CD8-positive, alpha-beta memory T cell (primary cell): Measurements from ENCODE around the gene SPC24. TPM values are rescaled to one million over a fixed set of nuclear protein-coding genes. Genes with fewer than 3 reads are reported as not detected.

Source experiments
- CTCF ChIA-PET: fragments of 350-600 bp; sonication (Branson Sonifier 250); formaldehyde crosslinking; loops from one replicate; lab custom pipeline; 2021; ENCODE audit warnings: antibody characterized with exemption; lab: Charles Lee
- POLR2A ChIA-PET: fragments of 350-600 bp; sonication (Branson Sonifier 250); formaldehyde crosslinking; loops from one replicate; lab custom pipeline; 2021; ENCODE audit warnings: antibody characterized with exemption; lab: Charles Lee
- DNase-seq, 5 donors: peaks; one replicate each; pipeline versions ENCODE4 v3.0.0 to v3.0.0-alpha.2; 2020 to 2022; ENCODE audit warnings: mixed read lengths in 1 of 5
- H3K27ac ChIP-seq: one replicate; pipeline ENCODE4 v1.7.0; 2013; ENCODE audit warnings: low read depth, mild to moderate bottlenecking, low read length, moderate library complexity
- H3K27me3 ChIP-seq: 2 replicates; pipeline ENCODE4 v1.7.0; 2013; ENCODE audit warnings: low read length, mild to moderate bottlenecking; ENCODE audit not compliant: insufficient read depth, poor library complexity, severe bottlenecking
- H3K36me3 ChIP-seq: 2 replicates; pipeline ENCODE4 v1.7.0; 2013; ENCODE audit warnings: mild to moderate bottlenecking, low read length, moderate library complexity; ENCODE audit not compliant: insufficient read depth
- H3K4me1 ChIP-seq: 2 replicates; pipeline ENCODE4 v1.7.0; 2013; ENCODE audit warnings: mild to moderate bottlenecking, low read length, moderate library complexity; ENCODE audit not compliant: insufficient read depth
- H3K4me3 ChIP-seq: 2 replicates; pipeline ENCODE4 v1.7.0; 2013; ENCODE audit warnings: mild to moderate bottlenecking, low read length
- H3K9me3 ChIP-seq: 2 replicates; pipeline ENCODE4 v1.7.0; 2013; ENCODE audit warnings: mild to moderate bottlenecking, low read length
- H3K27ac Mint-ChIP-seq, 8 donors: one replicate each; pipeline ENCODE4 v1.8.0; 2020 to 2021; ENCODE audit warnings: mixed read lengths in 8 of 8, mild to moderate bottlenecking in 6 of 8, inconsistent platforms in 3 of 8, moderate library complexity in 3 of 8
- H3K27me3 Mint-ChIP-seq, 2 donors: one replicate each; pipeline ENCODE4 v1.8.0; 2020 to 2021; ENCODE audit warnings: mixed read lengths in 2 of 2, mild to moderate bottlenecking in 1 of 2, moderate library complexity in 1 of 2
- H3K36me3 Mint-ChIP-seq, 3 donors: one replicate each; pipeline ENCODE4 v1.8.0; 2020 to 2021; ENCODE audit warnings: mixed read lengths in 3 of 3, inconsistent platforms in 1 of 3, mild to moderate bottlenecking in 1 of 3
- H3K4me1 Mint-ChIP-seq, 3 donors: one replicate each; pipeline ENCODE4 v1.8.0; 2020 to 2021; ENCODE audit warnings: mixed read lengths in 3 of 3, inconsistent platforms in 1 of 3, mild to moderate bottlenecking in 1 of 3
- H3K4me3 Mint-ChIP-seq, 7 donors: one replicate each; pipeline ENCODE4 v1.8.0; 2020 to 2021; ENCODE audit warnings: mixed read lengths in 7 of 7, mild to moderate bottlenecking in 6 of 7, moderate library complexity in 4 of 7, inconsistent platforms in 2 of 7
- H3K9me3 Mint-ChIP-seq, 5 donors: one replicate each; pipeline ENCODE4 v1.8.0; 2020 to 2022; ENCODE audit warnings: mixed read lengths in 5 of 5, mild to moderate bottlenecking in 3 of 5, moderate library complexity in 2 of 5, inconsistent platforms in 1 of 5
- polyA plus RNA-seq: library from polyadenylated mRNA; unstranded; fragments of 300-500 nt; fragmentation: Illumina TruSeq; gene quantifications from one replicate; pipeline ENCODE4 v1.2.3, GENCODE V29; 2021
- total RNA-seq, 2 experiments: library from RNA; stranded (reverse); gene quantifications; one replicate each; pipeline ENCODE4 v1.2.3, GENCODE V29; 2021

SPC24 gene, protein sequence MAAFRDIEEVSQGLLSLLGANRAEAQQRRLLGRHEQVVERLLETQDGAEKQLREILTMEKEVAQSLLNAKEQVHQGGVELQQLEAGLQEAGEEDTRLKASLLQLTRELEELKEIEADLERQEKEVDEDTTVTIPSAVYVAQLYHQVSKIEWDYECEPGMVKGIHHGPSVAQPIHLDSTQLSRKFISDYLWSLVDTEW
- 10 to 100 TPM; 35.3 to 37.2 TPM for total RNA-seq
- not detected for polyA plus RNA-seq

GRCh38 chr19:11155373-11156120, at the start of gene SPC24:
SPC24 (minus strand) TSS chr19:11155782; CDS start chr19:11155776, 6 bp downstream.
- Mint-ChIP-seq H3K27ac (peak within 1 kb of the TSS; percentile 30 to 83 (median 52)), H3K4me1 (peaks cover 11 to 18% (median 16%) of the 10 kb centered on the region in 3 donors), H3K27me3 (no peaks in the 10 kb centered on the region), H3K36me3 (no peaks in the 10 kb centered on the region), H3K4me3 (peak within 1 kb of the TSS; percentile 79 to 92 (median 87)), H3K9me3 (peaks cover 0 to 2% (median 0%) of the 10 kb centered on the region in 5 donors)
- Histone ChIP-seq H3K4me3 (peak within 1 kb of the TSS; percentile 83), H3K9me3 (no peaks in the 10 kb centered on the region), H3K27ac (peak within 1 kb of the TSS; percentile 66), H3K4me1 (peaks cover 6% of the 10 kb centered on the region), H3K27me3 (no peaks in the 10 kb centered on the region), H3K36me3 (no peaks in the 10 kb centered on the region)
- DNase-seq: peak; percentile 84 to 93 (median 89)
- ChIA-PET POLR2A (interaction anchor here (0.6 to 1.4 kb wide), 2 partner anchors 60 to 195 kb away, joined by 3 to 6 read pairs; partner anchors contain the start of gene SMARCA4), CTCF (interaction anchor here (0.9 to 2.2 kb wide), 3 partner anchors 30 to 227 kb away, joined by 3 to 6 read pairs (median 4); no protein-coding TSS in a partner anchor)

GRCh38 chr19:11204943-11205349, 49.4 kb upstream of the SPC24 start:
- Histone ChIP-seq H3K4me1 (no peaks in the 10 kb centered on the region), H3K36me3 (no peaks in the 10 kb centered on the region), H3K27ac (no peak overlapping the region), H3K9me3 (no peaks in the 10 kb centered on the region), H3K4me3 (no peak overlapping the region), H3K27me3 (no peaks in the 10 kb centered on the region)
- Mint-ChIP-seq H3K27ac (peak overlapping the region in 2 of 8 donors; percentile 17 to 43), H3K36me3 (no peaks in the 10 kb centered on the region), H3K27me3 (peaks cover 6 to 9% of the 10 kb centered on the region in 2 donors), H3K4me1 (no peaks in the 10 kb centered on the region), H3K4me3 (no peak overlapping the region), H3K9me3 (no peaks in the 10 kb centered on the region)
- ChIA-PET CTCF (interaction anchor here (2.0 to 2.3 kb wide), 2 partner anchors 67 to 169 kb away, joined by 4 to 12 read pairs; no protein-coding TSS in a partner anchor), POLR2A (no interaction called here)
- DNase-seq: no peak

GRCh38 chr19:11204076-11204602, 48.6 kb upstream of the SPC24 start:
- H3K27me3 Mint-ChIP-seq: peaks cover 6 to 9% of the 10 kb centered on the region in 2 donors
- Histone ChIP-seq H3K9me3 (no peaks in the 10 kb centered on the region), H3K27ac (no peak overlapping the region), H3K27me3 (no peaks in the 10 kb centered on the region), H3K4me3 (no peak overlapping the region), H3K36me3 (no peaks in the 10 kb centered on the region), H3K4me1 (no peaks in the 10 kb centered on the region)
- ChIA-PET CTCF (interaction anchor here (2.0 to 2.3 kb wide), 2 partner anchors 66 to 168 kb away, joined by 4 to 12 read pairs; no protein-coding TSS in a partner anchor), POLR2A (no interaction called here)
- no peak overlapping the region for H3K4me3 Mint-ChIP-seq
- peak overlapping the region in 2 of 8 donors; percentile 14 to 66 for H3K27ac Mint-ChIP-seq
- no peaks in the 10 kb centered on the region for H3K36me3 Mint-ChIP-seq
- H3K4me1 Mint-ChIP-seq: no peaks in the 10 kb centered on the region
- H3K9me3 Mint-ChIP-seq: no peaks in the 10 kb centered on the region
- no peak for DNase-seq

- POLR2A ChIA-PET: no interaction called here
Measured at GRCh38 chr19:11203194-11204075, 47.9 kb upstream of the SPC24 start.

GRCh38 chr19:11202488-11203193, 47.1 kb upstream of the SPC24 start:
- ChIA-PET CTCF (interaction anchor here (0.6 to 2.3 kb wide), 3 partner anchors 64 to 258 kb away, joined by 3 to 12 read pairs (median 4); no protein-coding TSS in a partner anchor), POLR2A (no interaction called here)
- no peaks in the 10 kb centered on the region for H3K4me1 ChIP-seq
- Mint-ChIP-seq H3K4me1 (peaks cover 0 to 3% (median 0%) of the 10 kb centered on the region in 3 donors), H3K27ac (no peak overlapping the region), H3K4me3 (no peak overlapping the region), H3K9me3 (no peaks in the 10 kb centered on the region), H3K27me3 (peaks cover 6 to 8% of the 10 kb centered on the region in 2 donors), H3K36me3 (no peaks in the 10 kb centered on the region)
- H3K27ac ChIP-seq: no peak overlapping the region
- no peak overlapping the region for H3K4me3 ChIP-seq
- no peaks in the 10 kb centered on the region for H3K27me3 ChIP-seq
- no peaks in the 10 kb centered on the region for H3K9me3 ChIP-seq
- H3K36me3 ChIP-seq: no peaks in the 10 kb centered on the region
- no peak for DNase-seq

More at GRCh38 chr19:11203194-11204075, 47.9 kb upstream of the SPC24 start:
- DNase-seq: peak in 1 of 5 donors; percentile 18
- Histone ChIP-seq H3K36me3 (no peaks in the 10 kb centered on the region), H3K4me1 (no peaks in the 10 kb centered on the region), H3K9me3 (no peaks in the 10 kb centered on the region), H3K27me3 (no peaks in the 10 kb centered on the region), H3K27ac (no peak overlapping the region), H3K4me3 (no peak overlapping the region)
- H3K9me3 Mint-ChIP-seq: no peaks in the 10 kb centered on the region
- peak overlapping the region in 1 of 7 donors; percentile 59 for H3K4me3 Mint-ChIP-seq
- peak overlapping the region in 2 of 8 donors; percentile 60 to 66 for H3K27ac Mint-ChIP-seq
- peaks cover 6 to 9% of the 10 kb centered on the region in 2 donors for H3K27me3 Mint-ChIP-seq
- CTCF ChIA-PET: interaction anchor here (2.0 to 2.3 kb wide), 2 partner anchors 65 to 168 kb away, joined by 4 to 12 read pairs; no protein-coding TSS in a partner anchor
- H3K4me1 Mint-ChIP-seq: no peaks in the 10 kb centered on the region
- no peaks in the 10 kb centered on the region for H3K36me3 Mint-ChIP-seq

DNA sequence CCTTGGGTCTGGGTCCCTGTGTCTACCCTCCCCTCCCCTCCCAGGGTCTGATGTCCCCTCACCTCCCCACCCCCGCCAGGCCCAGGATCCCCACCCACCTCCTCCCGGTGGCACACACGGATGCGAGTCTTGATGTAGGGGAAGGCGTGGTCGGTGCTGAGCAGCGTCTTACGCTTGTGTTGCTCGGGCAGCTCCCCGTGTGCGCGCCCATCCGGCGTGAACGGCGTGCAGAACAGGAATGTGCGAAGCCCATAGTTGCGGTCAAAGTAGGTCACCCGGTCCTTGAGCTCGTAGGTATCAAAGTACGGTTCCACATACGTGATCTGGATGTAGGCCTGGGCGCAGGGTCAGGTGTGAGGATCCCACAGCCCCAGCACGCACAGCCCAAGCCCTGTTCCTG, 46.2 kb upstream of the SPC24 start:
- DNase-seq: no peak
- no peak overlapping the region for H3K4me3 Mint-ChIP-seq
- H3K9me3 ChIP-seq: no peaks in the 10 kb centered on the region
- H3K36me3 Mint-ChIP-seq: no peaks in the 10 kb centered on the region
- no peak overlapping the region for H3K27ac Mint-ChIP-seq
- H3K36me3 ChIP-seq: no peaks in the 10 kb centered on the region
- no peaks in the 10 kb centered on the region for H3K27me3 ChIP-seq
- peaks cover 6% of the 10 kb centered on the region in 2 donors for H3K27me3 Mint-ChIP-seq
- no peak overlapping the region for H3K4me3 ChIP-seq
- CTCF ChIA-PET: interaction anchor here (0.6 kb wide), 1 partner anchor 257 kb away, joined by 3 read pairs; no protein-coding TSS in a partner anchor
- no peak overlapping the region for H3K27ac ChIP-seq
- no peaks in the 10 kb centered on the region for H3K9me3 Mint-ChIP-seq
- peaks cover 5% of the 10 kb centered on the region for H3K4me1 ChIP-seq
- POLR2A ChIA-PET: no interaction called here
- H3K4me1 Mint-ChIP-seq: peaks cover 0 to 6% (median 0%) of the 10 kb centered on the region in 3 donors

DNA sequence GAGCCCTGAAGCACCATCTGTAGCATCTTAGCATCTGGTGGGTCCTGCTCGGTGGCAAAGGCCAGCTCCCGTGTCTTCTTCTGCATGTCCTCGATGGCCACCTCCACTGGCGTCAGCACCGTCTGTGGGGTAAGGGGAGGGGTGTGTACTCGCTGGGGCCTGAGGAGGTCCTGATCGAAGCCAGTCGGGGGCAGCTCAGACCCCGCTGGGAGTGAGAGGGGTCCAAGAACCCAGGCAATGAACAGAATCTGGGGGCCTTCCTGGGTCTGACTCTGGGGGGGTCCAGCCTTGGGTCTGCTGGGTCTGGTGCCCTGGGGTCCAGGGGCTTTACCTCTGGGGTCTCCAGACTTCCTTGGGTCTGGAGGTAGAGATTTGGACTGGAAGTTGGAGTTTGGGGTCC, 45.3 kb upstream of the SPC24 start:
- H3K36me3 ChIP-seq: no peaks in the 10 kb centered on the region
- Mint-ChIP-seq H3K27me3 (peaks cover 9 to 12% of the 10 kb centered on the region in 2 donors), H3K9me3 (no peaks in the 10 kb centered on the region), H3K4me1 (peaks cover 0 to 13% (median 0%) of the 10 kb centered on the region in 3 donors), H3K36me3 (no peaks in the 10 kb centered on the region), H3K27ac (no peak overlapping the region), H3K4me3 (no peak overlapping the region)
- no peaks in the 10 kb centered on the region for H3K27me3 ChIP-seq
- H3K9me3 ChIP-seq: no peaks in the 10 kb centered on the region
- DNase-seq: no peak
- ChIA-PET CTCF (no interaction called here), POLR2A (no interaction called here)
- H3K27ac ChIP-seq: no peak overlapping the region
- no peak overlapping the region for H3K4me3 ChIP-seq
- H3K4me1 ChIP-seq: peaks cover 9% of the 10 kb centered on the region
